GM12878 (cell line): ENCODE measurements around the gene NCAN. TPM values are rescaled to one million over a fixed set of nuclear protein-coding genes. Genes with fewer than 3 reads are reported as not detected.

Experiments used
- ATAC-seq: fragments of 200-7000 bp; cut with Tn5 transposase; 3 replicates; pipeline ENCODE4 v1.9.1; 2020; ENCODE audit warnings: mild to moderate bottlenecking, moderate library complexity
- BruUV-seq: library from RNA; stranded (reverse); fragments of 400-500 nt; replicated peaks from 2 replicates; lab custom pipeline; 2021; lab: Mats Ljungman, UMichigan
- CTCF ChIA-PET: fragments of 300-600 bp; sonication (Branson Sonifier 250); formaldehyde crosslinking; extraction: SDS; loops from one replicate; lab custom pipeline; 2021; ENCODE audit warnings: inconsistent platforms; lab: Yijun Ruan, JAX
- POLR2A ChIA-PET: fragments of 350-600 bp; formaldehyde crosslinking; extraction: SDS; loops from one replicate; lab custom pipeline; 2021; ENCODE audit warnings: inconsistent platforms; lab: Charles Lee
- RAD21 ChIA-PET: fragments of 300-600 bp; sonication (Branson Sonifier 250); formaldehyde crosslinking; loops from one replicate; lab custom pipeline; 2023; ENCODE audit warnings: antibody characterized with exemption; ENCODE audit not compliant: unreplicated experiment; lab: Charles Lee
- SMC1A ChIA-PET: fragments of 300-600 bp; sonication (Branson Sonifier 250); formaldehyde crosslinking; loops from one replicate; lab custom pipeline; 2023; ENCODE audit not compliant: unreplicated experiment, uncharacterized antibody; lab: Charles Lee
- DNase-seq: peaks from one replicate; pipeline ENCODE4 v3.0.0-alpha.2; 2011; ENCODE audit warnings: low read depth, low spot score
- FAIRE-seq: peaks from 3 replicates; lab custom pipeline; 2011; peaks lifted over from hg19 to GRCh38; lab: Jason Lieb, UNC
- H2AFZ ChIP-seq: 2 replicates; pipeline ENCODE4 v1.6.0; 2011; ENCODE audit warnings: low read depth, low read length, control low read depth; ENCODE audit not compliant: control insufficient read depth
- H3K27ac ChIP-seq: 2 replicates; pipeline ENCODE4 v1.5.1; 2011; ENCODE audit warnings: control low read depth; ENCODE audit not compliant: control insufficient read depth, insufficient read depth
- H3K27me3 ChIP-seq, 2 experiments: replicated peaks in 1 of 2; 2 replicates each; pipeline versions ENCODE4 v1.6.0 to v1.6.1; 2011; ENCODE audit warnings: low read length in 1 of 2; ENCODE audit not compliant: control insufficient read depth in 2 of 2, insufficient read depth in 2 of 2
- H3K36me3 ChIP-seq, 2 experiments: 2 replicates each; pipeline ENCODE4 v1.5.1; 2011; ENCODE audit warnings: low read length in 1 of 2; ENCODE audit not compliant: control insufficient read depth in 2 of 2, insufficient read depth in 2 of 2
- H3K4me1 ChIP-seq: 2 replicates; pipeline ENCODE4 v1.6.1; 2011; ENCODE audit warnings: mild to moderate bottlenecking, low read length, moderate library complexity, mixed read lengths; ENCODE audit not compliant: control insufficient read depth, insufficient read depth
- H3K4me2 ChIP-seq: 2 replicates; pipeline ENCODE4 v1.6.0; 2011; ENCODE audit warnings: control low read depth; ENCODE audit not compliant: control insufficient read depth, insufficient read depth
- H3K4me3 ChIP-seq: fragments of 200-600 bp; sonication (generic); 2 replicates; pipeline ENCODE4 v1.5.1; 2016
- H3K79me2 ChIP-seq: 2 replicates; pipeline ENCODE4 v1.6.0; 2011; ENCODE audit warnings: low read length; ENCODE audit not compliant: control insufficient read depth, insufficient read depth
- H3K9ac ChIP-seq: 2 replicates; pipeline ENCODE4 v1.8.0; 2011; ENCODE audit warnings: low read length, control low read depth, mixed read lengths; ENCODE audit not compliant: control insufficient read depth, insufficient read depth
- H3K9me3 ChIP-seq: replicated peaks from 3 replicates; pipeline ENCODE4 v1.5.1; 2011; ENCODE audit warnings: mild to moderate bottlenecking, low read length; ENCODE audit not compliant: control insufficient read depth, insufficient read depth
- H4K20me1 ChIP-seq: 2 replicates; pipeline ENCODE4 v1.6.0; 2011; ENCODE audit not compliant: control insufficient read depth, insufficient read depth
- CHD4 ChIP-seq: fragments of 200-600 bp; sonication (generic); IDR thresholded peaks from 2 replicates; pipeline ENCODE4 v1.6.1; 2016; ENCODE audit warnings: mild to moderate bottlenecking
- CREM ChIP-seq: IDR thresholded peaks from 2 replicates; pipeline ENCODE4 v1.6.1; 2014; ENCODE audit warnings: antibody characterized with exemption, low read depth
- FOS ChIP-seq: IDR thresholded peaks from 3 replicates; pipeline ENCODE4 v1.6.1; 2011; ENCODE audit warnings: borderline replicate concordance; ENCODE audit not compliant: insufficient read length; ENCODE audit errors: extremely low read depth
- IKZF1 ChIP-seq: fragments of 450-650 bp; conservative IDR thresholded peaks from 2 replicates; pipeline ENCODE4 v1.6.1; 2017; ENCODE audit warnings: antibody characterized with exemption, mild to moderate bottlenecking
- IRF3 ChIP-seq: fragments of 450-650 bp; IDR thresholded peaks from 2 replicates; pipeline ENCODE4 v1.6.1; 2014; ENCODE audit warnings: mild to moderate bottlenecking
- KDM1A ChIP-seq: fragments of 200-600 bp; sonication (generic); IDR thresholded peaks from 2 replicates; pipeline ENCODE4 v1.6.1; 2016; ENCODE audit warnings: borderline replicate concordance
- MEF2B ChIP-seq: fragments of 450-650 bp; IDR thresholded peaks from 2 replicates; pipeline ENCODE4 v1.6.1; 2018; ENCODE audit warnings: mild to moderate bottlenecking, moderate library complexity; ENCODE audit not compliant: partially characterized antibody, poor library complexity, severe bottlenecking
- MTA3 ChIP-seq: IDR thresholded peaks from 2 replicates; pipeline ENCODE4 v1.6.1; 2012; ENCODE audit warnings: low read length, inconsistent platforms, borderline replicate concordance
- MXI1 ChIP-seq: fragments of 150-350 bp; IDR thresholded peaks from 2 replicates; pipeline ENCODE4 v1.6.1; 2011; ENCODE audit warnings: low read depth, mild to moderate bottlenecking, inconsistent platforms, low read length, improper control_type of control experiment
- NR2C2 ChIP-seq: IDR thresholded peaks from 2 replicates; pipeline ENCODE4 v1.6.1; 2011; ENCODE audit warnings: borderline replicate concordance, low read depth; ENCODE audit not compliant: control insufficient read depth, insufficient read length
- RAD21 ChIP-seq: IDR thresholded peaks from 2 replicates; pipeline ENCODE4 v1.6.1; 2011; ENCODE audit warnings: mild to moderate bottlenecking, low read depth, low read length, moderate library complexity; ENCODE audit not compliant: insufficient read depth
- RB1 ChIP-seq: fragments of 450-650 bp; formaldehyde crosslinking; IDR thresholded peaks from 2 replicates; pipeline ENCODE4 v1.6.1; 2017; ENCODE audit warnings: mild to moderate bottlenecking, borderline replicate concordance
- RELA ChIP-seq: fragments of 450-650 bp; IDR thresholded peaks from 2 replicates; pipeline ENCODE4 v1.8.0; 2014; ENCODE audit warnings: borderline replicate concordance; ENCODE audit not compliant: partially characterized antibody
- SMC3 ChIP-seq: IDR thresholded peaks from 2 replicates; pipeline ENCODE4 v1.6.1; 2011; ENCODE audit warnings: low read length, improper control_type of control experiment, borderline replicate concordance
- SREBF1 ChIP-seq: IDR thresholded peaks from 2 replicates; pipeline ENCODE4 v1.6.1; 2012; ENCODE audit warnings: mild to moderate bottlenecking, low read length
- SUPT20H ChIP-seq: IDR thresholded peaks from 2 replicates; pipeline ENCODE4 v1.6.1; 2011; ENCODE audit warnings: low read depth, mild to moderate bottlenecking, low read length, moderate library complexity, borderline replicate concordance; ENCODE audit not compliant: control insufficient read depth
- TBL1XR1 ChIP-seq: IDR thresholded peaks from 2 replicates; pipeline ENCODE4 v1.6.1; 2012; ENCODE audit warnings: low read depth, low read length, improper control_type of control experiment
- WRNIP1 ChIP-seq: IDR thresholded peaks from 2 replicates; pipeline ENCODE4 v1.6.1; 2011; ENCODE audit warnings: low read depth, low read length, improper control_type of control experiment, borderline replicate concordance
- ZNF24 ChIP-seq: fragments of 450-650 bp; IDR thresholded peaks from 2 replicates; pipeline ENCODE4 v1.6.1; 2017; ENCODE audit warnings: antibody characterized with exemption, mild to moderate bottlenecking
- WGBS: methylation state at CpG from one replicate; pipeline ENCODE4 v1.1.6; 2016; ENCODE audit warnings: low lambda C conversion rate; ENCODE audit not compliant: insufficient replicate concordance, insufficient coverage; ENCODE audit errors: missing lambda C conversion rate; 5-methylcytosine and 5-hydroxymethylcytosine counted together
- in situ Hi-C: fragments of 300-500 bp; cut with MboI; formaldehyde crosslinking; loops from 9 replicates; pipeline ENCODE4 v1.14.3; 2018; ENCODE audit warnings: mixed read lengths
- intact Hi-C: fragments of 100-400 bp; cut with micrococcal nuclease; formaldehyde crosslinking; loops from one replicate; pipeline ENCODE4 v1.14.2; 2022; ENCODE audit not compliant: unreplicated experiment
- polyA plus RNA-seq, 11 experiments: library from polyadenylated mRNA; depleted of rRNA in 4 of 11; unstranded in 6 of 11; stranded (reverse) in 5 of 11; fragments of >200 nt; fragmentation: Nextera tagmentation in 4 of 11; fragmentation: Illumina TruSeq in 1 of 11; extraction: Ambion mirVana in 4 of 11; extraction: Trizol in 1 of 11; gene quantifications; 1 replicate in 1 of 11; 2 replicates in 10 of 11; pipeline versions ENCODE4 v1.2.1 to v1.2.3, GENCODE V29; 2011 to 2016; ENCODE audit warnings: inconsistent platforms in 2 of 11, missing spikeins in 2 of 11, low read depth in 1 of 11
- total RNA-seq, 4 experiments: library from RNA; depleted of rRNA in 3 of 4; stranded (reverse); fragments of >200 nt in 3 of 4; fragmentation: Illumina TruSeq in 1 of 4; extraction: Trizol in 1 of 4; gene quantifications; 2 replicates each; pipeline versions ENCODE4 v1.2.1 to v1.2.3, GENCODE V29; 2013 to 2021
- TF ChIP-seq, protein P1 (sequence below): IDR thresholded peaks from 2 replicates; pipeline ENCODE4 v1.6.1; 2011; ENCODE audit warnings: borderline replicate concordance, low read depth, mild to moderate bottlenecking, moderate library complexity, mixed read lengths, low read length; ENCODE audit not compliant: insufficient read depth; ENCODE audit errors: extremely low read length
- TF ChIP-seq, protein P2 (sequence below): IDR thresholded peaks from 2 replicates; pipeline ENCODE4 v1.6.1; 2011; ENCODE audit warnings: mild to moderate bottlenecking, low read depth, low read length, moderate library complexity; ENCODE audit not compliant: insufficient replicate concordance

NCAN gene
- total and polyA plus RNA-seq, 10 of the 15 experiments (the other 5 are each of a cell fraction or from before 2014, with no cell fraction given), result 0.02 to 0.34 (median 0.12) TPM; not detected in 1

GRCh38 chr19:19170053-19170872, 41.5 kb upstream of the NCAN start, which contains the start of gene MEF2B:
Gene MEF2B, minus strand, starts transcription at chr19:19170263. Its CDS starts 19,528 bp downstream, at chr19:19150735.
- Histone ChIP-seq H3K9ac (peak within 1 kb of the TSS; percentile 43; the same call in 1 of the 2 replicates), H3K4me1 (peaks cover 30% of the 10 kb centered on the region), H3K4me3 (peak within 1 kb of the TSS; percentile 89), H3K9me3 (no peaks in the 10 kb centered on the region), H2AFZ (peak within 1 kb of the TSS; percentile 42; the same call in 1 of the 2 replicates), H3K79me2 (peaks cover 10% of the 10 kb centered on the region), H3K27ac (0 out of 2 replicates have a peak within 1 kb of the TSS, but pooled peaks have one; percentile 27), H3K36me3 (no peaks in the 10 kb centered on the region), H3K4me2 (peak within 1 kb of the TSS; percentile 94), H3K27me3 (no peaks in the 10 kb centered on the region), H4K20me1 (no peaks in the 10 kb centered on the region)
- DNase-seq (no peak), FAIRE-seq (no peak), ATAC-seq (peak; percentile 95)
- CTCF ChIA-PET, result interaction anchor here (0.7 to 6.6 kb wide), 8 partner anchors 13 to 229 kb away, joined by 3 to 86 read pairs (median 7); partner anchors contain the start of genes BORCS8 and RFXANK
- RAD21 ChIA-PET, result interaction anchor here (14.0 kb wide), 1 partner anchor 16 kb away, joined by 394 read pairs; no protein-coding TSS in a partner anchor
- BruUV-seq, result no TSS peak
- POLR2A ChIA-PET, result interaction anchor here (0.6 to 4.0 kb wide), 9 partner anchors 12 to 168 kb away, joined by 3 to 74 read pairs (median 4); partner anchors contain the start of gene SLC25A42
- in situ Hi-C loops (no loop called here), intact Hi-C loops (no loop called here)
- SMC1A ChIA-PET, result interaction anchor here (0.7 to 4.8 kb wide), 8 partner anchors 9 to 207 kb away, joined by 3 to 83 read pairs (median 6); no protein-coding TSS in a partner anchor
- whole genome bisulfite sequencing, result 2% methylated on average over 46 of the region's 56 CpGs
- TF ChIP-seq CHD4, result no peak
- TF ChIP-seq, protein P1, sequence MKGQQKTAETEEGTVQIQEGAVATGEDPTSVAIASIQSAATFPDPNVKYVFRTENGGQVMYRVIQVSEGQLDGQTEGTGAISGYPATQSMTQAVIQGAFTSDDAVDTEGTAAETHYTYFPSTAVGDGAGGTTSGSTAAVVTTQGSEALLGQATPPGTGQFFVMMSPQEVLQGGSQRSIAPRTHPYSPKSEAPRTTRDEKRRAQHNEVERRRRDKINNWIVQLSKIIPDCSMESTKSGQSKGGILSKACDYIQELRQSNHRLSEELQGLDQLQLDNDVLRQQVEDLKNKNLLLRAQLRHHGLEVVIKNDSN, result no peak
- TF ChIP-seq IKZF1, result no peak
- TF ChIP-seq TBL1XR1, result no peak
- no peak for TF ChIP-seq RELA
- TF ChIP-seq SREBF1, result no peak
- no peak for TF ChIP-seq SUPT20H
- TF ChIP-seq IRF3, result no peak
- no peak for TF ChIP-seq CREM
- no peak for TF ChIP-seq RAD21
- TF ChIP-seq KDM1A, result no peak
- TF ChIP-seq, protein P2, sequence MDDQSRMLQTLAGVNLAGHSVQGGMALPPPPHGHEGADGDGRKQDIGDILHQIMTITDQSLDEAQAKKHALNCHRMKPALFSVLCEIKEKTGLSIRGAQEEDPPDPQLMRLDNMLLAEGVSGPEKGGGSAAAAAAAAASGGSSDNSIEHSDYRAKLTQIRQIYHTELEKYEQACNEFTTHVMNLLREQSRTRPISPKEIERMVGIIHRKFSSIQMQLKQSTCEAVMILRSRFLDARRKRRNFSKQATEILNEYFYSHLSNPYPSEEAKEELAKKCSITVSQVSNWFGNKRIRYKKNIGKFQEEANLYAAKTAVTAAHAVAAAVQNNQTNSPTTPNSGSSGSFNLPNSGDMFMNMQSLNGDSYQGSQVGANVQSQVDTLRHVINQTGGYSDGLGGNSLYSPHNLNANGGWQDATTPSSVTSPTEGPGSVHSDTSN, result no peak
- no peak for TF ChIP-seq MTA3
- no peak for TF ChIP-seq WRNIP1
- no peak for TF ChIP-seq NR2C2
- no peak for TF ChIP-seq ZNF24
- no peak for TF ChIP-seq MXI1
- TF ChIP-seq RB1, result no peak
- TF ChIP-seq SMC3, result no peak
- no peak for TF ChIP-seq FOS
- no peak for TF ChIP-seq MEF2B
